Islet of Langerhans (tissue), 1 donor: Measurements from ENCODE around the gene HDAC4.

Experiments
- FAIRE-seq: peaks from one replicate; lab custom pipeline; 2011; peaks lifted over from hg19 to GRCh38; lab: Jason Lieb, UNC

HDAC4 gene

DNA sequence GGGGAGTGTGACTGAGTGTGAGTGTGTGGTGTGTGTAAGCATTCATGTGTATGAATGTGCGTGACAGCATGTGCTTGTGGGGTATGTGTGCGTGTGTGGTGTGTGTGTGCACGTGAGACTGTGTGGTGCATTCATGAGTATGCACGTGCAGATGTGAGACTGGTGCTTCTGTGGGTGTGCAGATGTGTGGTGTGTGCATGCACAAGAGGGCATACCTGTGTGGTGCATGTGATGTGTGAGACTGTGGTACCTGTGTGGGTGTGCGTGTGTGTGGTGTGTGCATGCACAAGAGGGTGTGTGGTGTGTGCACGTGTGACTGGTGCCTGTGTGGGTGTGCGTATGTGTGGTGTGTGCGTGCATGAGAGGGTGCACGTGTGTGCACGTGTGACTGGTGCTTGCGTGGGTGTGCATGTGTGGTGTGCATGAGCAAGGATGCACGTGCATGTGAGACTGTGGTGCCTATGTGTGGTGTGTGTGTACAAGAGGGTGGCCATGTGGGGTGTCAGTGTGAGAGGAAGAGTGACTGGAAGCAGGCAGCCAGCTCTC lies 339.6 kb downstream of the HDAC4 start:
- no peak for FAIRE-seq

DNA sequence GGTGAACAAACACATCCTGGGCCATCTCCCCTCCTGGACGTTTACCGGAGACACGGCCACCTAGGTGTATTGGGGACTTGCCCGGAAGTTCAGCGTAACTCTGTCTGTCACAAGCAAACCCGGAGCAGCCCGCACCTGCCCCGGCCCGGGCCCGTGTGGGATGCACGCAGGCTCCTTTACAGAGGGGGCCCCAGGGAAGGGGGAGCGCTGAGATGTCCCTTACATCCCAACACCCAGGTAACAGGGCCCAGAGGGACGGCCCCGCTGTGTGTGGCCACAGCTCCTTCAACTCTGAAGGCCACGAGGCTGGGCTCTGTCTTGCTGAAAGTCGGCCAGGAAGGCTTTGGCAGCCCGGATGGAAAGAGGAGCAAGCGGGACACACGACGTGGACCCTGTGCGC lies 340.1 kb downstream of the HDAC4 start:
- no peak for FAIRE-seq

DNA sequence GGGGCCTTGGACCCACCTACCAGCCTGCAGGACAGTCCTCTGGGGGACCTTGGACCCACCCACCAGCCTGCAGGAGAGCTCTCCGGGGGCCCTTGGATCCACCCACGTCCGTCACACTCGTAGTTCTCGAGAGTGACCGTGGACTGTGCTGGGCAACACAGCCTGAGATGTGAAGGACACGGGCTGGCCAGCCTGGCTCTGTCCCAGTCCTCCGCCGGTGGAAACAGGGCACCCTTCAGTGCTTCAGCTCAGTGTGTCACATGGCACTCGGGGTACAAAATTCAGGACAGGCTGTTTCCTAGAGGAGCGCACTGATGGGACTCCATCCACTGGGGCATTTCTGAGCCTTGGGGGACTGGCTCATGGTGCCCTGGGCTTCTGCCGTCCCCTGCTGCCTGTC lies 341.0 kb downstream of the HDAC4 start:
- FAIRE-seq: no peak

- FAIRE-seq: no peak
These were observed 342.1 kb downstream of the HDAC4 start for GRCh38 chr2:239058766-239059165.

DNA sequence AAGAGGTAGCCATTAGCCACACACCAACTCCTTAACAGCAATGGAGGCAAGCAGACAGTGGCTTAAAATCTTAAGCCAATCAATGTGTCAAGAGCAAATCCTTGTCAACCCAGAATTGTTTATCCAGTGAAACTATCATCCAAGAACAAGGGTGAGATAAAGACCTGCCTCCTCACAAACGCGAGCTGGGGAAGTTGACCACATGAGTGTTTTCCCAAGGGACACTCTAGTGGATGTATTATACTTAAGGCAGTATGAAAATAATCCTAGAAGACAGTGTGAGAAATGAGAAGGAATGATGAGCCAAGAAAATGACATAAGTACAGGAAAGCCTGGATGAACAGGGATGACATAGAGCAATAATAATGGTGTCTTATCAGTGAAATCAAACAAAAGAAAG lies 343.3 kb downstream of the HDAC4 start:
- FAIRE-seq: no peak

GRCh38 chr2:239056611-239057010 lies 344.2 kb downstream of the HDAC4 start:
- no peak for FAIRE-seq

DNA sequence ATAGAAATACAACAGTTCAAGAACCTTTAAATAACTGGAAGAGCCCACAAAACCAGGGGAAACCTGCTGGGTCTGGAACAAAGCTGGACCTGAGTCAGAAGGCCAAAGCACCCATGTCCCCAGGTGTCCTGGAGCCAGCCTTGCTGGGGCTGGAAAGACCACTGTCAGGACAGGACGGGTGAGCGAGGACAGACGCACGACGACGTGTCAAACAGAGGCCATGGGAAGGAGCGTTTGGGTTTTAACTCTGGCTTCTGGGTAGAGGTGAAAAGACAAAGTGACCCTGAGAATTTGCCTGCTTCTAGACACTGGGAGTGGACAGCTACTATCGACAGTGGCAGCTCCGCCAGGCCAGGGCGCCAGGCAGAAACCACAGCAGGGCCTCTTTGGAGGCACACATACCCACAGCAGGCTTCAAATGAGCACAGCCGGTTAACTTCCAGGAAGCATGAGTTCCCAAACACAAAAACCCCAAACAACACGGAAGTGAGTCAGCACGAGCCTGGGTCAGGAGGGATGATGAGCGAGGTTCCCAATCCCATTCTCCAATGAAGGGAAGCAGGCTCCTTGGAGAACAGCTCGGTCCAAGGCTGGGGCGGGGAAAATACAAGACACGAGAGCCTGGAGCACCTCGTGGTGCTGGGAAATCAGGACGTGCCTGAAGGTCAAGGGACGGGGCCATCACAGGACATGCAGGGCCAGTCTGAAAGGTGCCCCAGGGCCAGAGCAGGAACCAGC lies 344.9 kb downstream of the HDAC4 start:
- no peak for FAIRE-seq

- FAIRE-seq: no peak
These were observed 345.9 kb downstream of the HDAC4 start for GRCh38 chr2:239054921-239055320.

- no peak for FAIRE-seq
These were observed 346.9 kb downstream of the HDAC4 start for GRCh38 chr2:239053801-239054503.

- FAIRE-seq: no peak
These were observed 347.8 kb downstream of the HDAC4 start for GRCh38 chr2:239052798-239053665.

GRCh38 chr2:239051891-239052445 lies 348.9 kb downstream of the HDAC4 start:
- peak; percentile 17 for FAIRE-seq

DNA sequence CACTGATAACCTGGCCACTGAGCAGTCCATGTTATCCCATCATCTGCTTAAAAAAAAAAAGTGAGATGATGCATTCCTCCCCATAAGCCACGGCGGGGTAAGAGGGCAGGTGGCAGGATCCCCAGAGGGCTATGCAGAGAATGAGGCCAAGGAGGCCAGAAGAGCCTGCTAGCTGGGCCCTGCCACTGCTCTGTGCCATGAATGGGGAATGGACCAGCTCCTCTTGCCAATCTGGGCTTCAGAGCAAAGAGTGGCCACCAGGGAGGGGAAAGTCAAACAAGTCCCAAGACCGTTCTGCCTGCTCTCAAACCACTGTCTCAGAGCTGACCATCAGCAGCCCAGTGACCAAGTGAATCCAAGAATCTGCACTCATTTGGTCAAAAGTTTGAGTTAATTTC lies 350.6 kb downstream of the HDAC4 start:
- FAIRE-seq: no peak

GRCh38 chr2:239049421-239050251 lies 351.2 kb downstream of the HDAC4 start:
- no peak for FAIRE-seq

- no peak for FAIRE-seq
These were observed 352.1 kb downstream of the HDAC4 start for GRCh38 chr2:239048736-239049135.

GRCh38 chr2:239047861-239048260 lies 353.0 kb downstream of the HDAC4 start:
- no peak for FAIRE-seq

GRCh38 chr2:239047420-239047819 lies 353.4 kb downstream of the HDAC4 start:
- no peak for FAIRE-seq

DNA sequence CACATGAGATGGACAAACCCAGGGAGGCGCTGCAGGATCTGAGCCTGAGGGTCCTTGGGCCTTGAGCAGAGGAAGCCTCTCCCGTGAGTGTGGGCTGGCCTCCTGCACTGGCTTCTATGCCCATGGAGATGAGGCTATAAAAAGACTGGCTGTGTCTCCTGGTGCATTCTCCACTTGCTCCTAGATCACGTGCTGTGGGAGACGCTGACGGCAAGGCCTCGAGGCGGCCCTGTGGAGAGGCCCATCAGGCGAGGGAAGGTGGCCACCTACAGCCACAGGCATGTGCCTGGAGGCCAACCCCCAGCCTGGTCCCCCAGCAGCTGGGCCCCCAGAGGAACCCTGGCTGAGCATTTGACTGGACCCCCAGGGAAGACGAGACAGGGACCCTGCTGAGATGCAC lies 354.0 kb downstream of the HDAC4 start:
- FAIRE-seq: no peak

DNA sequence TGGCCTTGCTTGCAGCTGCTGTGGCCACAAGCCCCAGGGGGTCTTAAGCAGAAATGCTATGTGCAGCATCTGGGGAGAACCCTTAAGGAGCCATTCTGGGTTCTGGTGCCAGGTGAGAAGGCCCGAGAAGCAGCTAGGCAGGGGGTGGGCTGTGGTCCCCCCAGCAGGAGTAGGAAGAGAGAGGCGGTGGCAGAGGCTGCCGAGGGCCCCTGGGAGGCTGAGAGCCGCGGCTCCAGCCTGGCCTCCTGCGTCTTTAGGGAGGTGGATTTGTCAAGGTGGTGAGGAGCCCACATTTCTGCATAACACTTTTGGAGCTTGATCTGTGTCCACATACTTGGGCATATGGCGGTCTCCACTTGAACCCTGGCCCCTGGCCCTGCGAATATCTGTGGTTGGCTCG lies 356.5 kb downstream of the HDAC4 start:
- FAIRE-seq: no peak

DNA sequence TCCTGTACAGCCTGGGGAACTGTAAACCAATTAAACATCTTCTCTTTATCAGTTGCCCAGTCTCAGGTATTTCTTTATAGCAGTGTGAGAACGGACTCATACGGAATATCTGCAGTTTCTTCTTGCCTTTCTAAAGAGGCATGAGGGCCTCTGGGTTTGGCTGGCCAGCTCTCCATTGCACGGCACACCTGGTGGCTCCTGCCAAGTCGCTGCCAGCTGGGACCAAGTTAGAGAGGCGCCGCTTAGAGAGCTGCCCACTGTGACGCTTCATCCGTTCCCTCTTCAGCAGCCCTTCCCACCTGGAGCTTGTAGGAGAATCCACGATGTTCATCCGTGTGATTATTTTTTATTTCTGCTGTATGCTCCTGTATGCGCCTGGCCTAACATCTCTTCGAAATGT lies 357.5 kb downstream of the HDAC4 start:
- no peak for FAIRE-seq

DNA sequence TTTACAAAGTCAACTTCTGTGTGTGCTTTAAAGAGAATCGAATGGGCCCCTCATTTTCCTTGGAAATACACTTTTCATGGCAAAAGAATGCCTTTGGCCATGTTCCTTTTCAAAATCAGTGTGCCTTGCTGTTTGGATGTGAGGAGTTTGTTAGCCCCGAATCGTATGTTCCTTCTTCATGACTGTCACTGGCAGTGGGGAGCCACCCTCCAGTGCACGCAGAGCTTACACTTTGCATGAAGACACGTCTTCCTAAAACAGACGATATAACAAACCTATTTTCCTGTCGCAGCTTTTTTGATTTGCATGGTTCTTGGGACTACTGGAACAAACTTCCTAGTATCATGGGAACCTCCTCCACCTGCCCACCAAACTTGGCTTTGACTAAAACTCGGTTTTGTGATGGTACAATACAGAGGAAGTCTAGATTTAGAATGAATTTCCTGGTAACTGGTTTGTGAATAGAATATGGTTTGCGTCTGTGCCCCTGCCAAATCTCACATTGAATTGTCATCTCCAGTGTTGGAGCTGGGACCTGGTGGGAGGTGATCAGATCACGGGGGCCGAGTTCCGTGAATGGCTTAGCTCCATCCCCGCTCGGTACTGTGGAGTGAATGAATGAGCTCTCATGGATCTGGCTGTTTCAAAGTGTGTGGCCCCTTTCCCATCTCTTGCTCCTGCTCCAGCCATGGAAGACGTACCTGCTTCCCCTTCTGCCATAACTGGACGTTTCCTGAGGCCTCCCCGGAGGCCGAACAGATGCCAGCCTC lies 358.1 kb downstream of the HDAC4 start:
- FAIRE-seq: no peak

- FAIRE-seq: no peak
These were observed 358.8 kb downstream of the HDAC4 start for GRCh38 chr2:239042046-239042445.
